NCI-H146 (cell line): ENCODE results near the gene RIPK3.
"Not testable (repeated sequence)": the region's sequence is repeated elsewhere in the genome, so short reads cannot be mapped to it uniquely, and the experiment has no call there.

ENCODE experiments used
- DNase-seq: peaks from one replicate; lab custom pipeline; 2025; lab: John Stamatoyannopoulos, UW

Gene RIPK3

GRCh38 chr14:24369463-24369862 is 29.7 kb upstream of the RIPK3 start:
- no peak for DNase-seq

- peak; percentile 33 for DNase-seq
These were observed 28.9 kb upstream of the RIPK3 start for GRCh38 chr14:24368562-24369252.

- DNase-seq: no peak
These were observed 28.4 kb upstream of the RIPK3 start for GRCh38 chr14:24368212-24368561.

GRCh38 chr14:24367514-24368211 is 27.9 kb upstream of the RIPK3 start, which contains the start of gene NFATC4:
NFATC4 (plus strand) TSS chr14:24368184; CDS start chr14:24368341, 157 bp downstream.
- DNase-seq: peak; percentile 67

GRCh38 chr14:24366721-24367513 is 27.1 kb upstream of the RIPK3 start:
- DNase-seq: peak; percentile 94

GRCh38 chr14:24366413-24366720 is 26.6 kb upstream of the RIPK3 start:
- DNase-seq: no peak

GRCh38 chr14:24365600-24366412 is 26.0 kb upstream of the RIPK3 start:
- peak; percentile 47 for DNase-seq

- DNase-seq: no peak
These were observed 25.1 kb upstream of the RIPK3 start for GRCh38 chr14:24364841-24365240.

GRCh38 chr14:24363401-24363800 is 23.6 kb upstream of the RIPK3 start:
- no peak for DNase-seq

- no peak for DNase-seq
These were observed 22.6 kb upstream of the RIPK3 start for GRCh38 chr14:24362241-24362960.

GRCh38 chr14:24361326-24361725 is 21.5 kb upstream of the RIPK3 start:
- no peak for DNase-seq

GRCh38 chr14:24360281-24360680 is 20.5 kb upstream of the RIPK3 start:
- DNase-seq: no peak

GRCh38 chr14:24356208-24356607 is 16.4 kb upstream of the RIPK3 start:
- DNase-seq: no peak

GRCh38 chr14:24355009-24355408 is 15.2 kb upstream of the RIPK3 start:
- no peak for DNase-seq

GRCh38 chr14:24354482-24354825 is 14.7 kb upstream of the RIPK3 start:
- not testable (repeated sequence) for DNase-seq

- no peak for DNase-seq
These were observed 14.0 kb upstream of the RIPK3 start for GRCh38 chr14:24353559-24354481.

- DNase-seq: no peak
These were observed 11.7 kb upstream of the RIPK3 start for GRCh38 chr14:24351517-24351916.

- no peak for DNase-seq
These were observed 10.0 kb upstream of the RIPK3 start for GRCh38 chr14:24349742-24350141.

GRCh38 chr14:24348186-24348585 is 8.4 kb upstream of the RIPK3 start:
- DNase-seq: no peak

- no peak for DNase-seq
These were observed 7.3 kb upstream of the RIPK3 start for GRCh38 chr14:24347134-24347533.
